HepG2 (cell line): ENCODE data around the gene RPA1. TPM values are rescaled to one million over a fixed set of nuclear protein-coding genes. Genes with fewer than 3 reads are reported as not detected.

Experiments used
- KDM3A ChIP-seq: IDR thresholded peaks from 2 replicates; pipeline ENCODE4 v1.6.1; 2018; ENCODE audit warnings: low read depth, missing compliant biosample characterization
- MAFF ChIP-seq: IDR thresholded peaks from 2 replicates; pipeline ENCODE4 v1.6.1; 2011; ENCODE audit warnings: low read depth, low read length, improper control_type of control experiment
- NCOA2 ChIP-seq: sonication (generic); formaldehyde crosslinking; IDR thresholded peaks from 2 replicates; pipeline ENCODE4 v1.8.0; 2022; ENCODE audit warnings: inconsistent platforms
- RBFOX2 ChIP-seq: fragments of 200-400 bp; formaldehyde crosslinking; IDR thresholded peaks from 2 replicates; pipeline ENCODE4 v1.6.1; 2017; ENCODE audit warnings: low read depth, mild to moderate bottlenecking, low read length
- RFXAP ChIP-seq: sonication (generic); formaldehyde crosslinking; IDR thresholded peaks from 2 replicates; pipeline ENCODE4 v1.4.0; 2020; ENCODE audit warnings: missing genetic modification reagents, borderline replicate concordance
- SOX5 ChIP-seq: IDR thresholded peaks from 2 replicates; pipeline ENCODE4 v1.6.1; 2016; ENCODE audit warnings: borderline replicate concordance
- TAF1 ChIP-seq: sonication (generic); formaldehyde crosslinking; IDR thresholded peaks from 2 replicates; pipeline ENCODE4 v1.4.0; 2020; ENCODE audit warnings: missing genetic modification reagents
- TCF7L2 ChIP-seq: IDR thresholded peaks from 2 replicates; pipeline ENCODE4 v1.6.1; 2011; ENCODE audit warnings: mild to moderate bottlenecking, low read depth, low read length, moderate library complexity
- ZFP82 ChIP-seq: sonication (generic); formaldehyde crosslinking; IDR thresholded peaks from 2 replicates; pipeline ENCODE4 v1.5.1; 2020; ENCODE audit warnings: mild to moderate bottlenecking, missing genetic modification reagents, borderline replicate concordance
- ZFYVE20 ChIP-seq: sonication (generic); formaldehyde crosslinking; IDR thresholded peaks from 2 replicates; pipeline ENCODE4 v1.8.0; 2023; ENCODE audit warnings: low read depth, mild to moderate bottlenecking, moderate library complexity, missing genetic modification reagents, borderline replicate concordance
- ZNF264 ChIP-seq: sonication (generic); formaldehyde crosslinking; IDR thresholded peaks from 2 replicates; pipeline ENCODE4 v1.4.0; 2020; ENCODE audit warnings: missing genetic modification reagents
- ZNF34 ChIP-seq: sonication (generic); formaldehyde crosslinking; IDR thresholded peaks from 2 replicates; pipeline ENCODE4 v1.4.0; 2020; ENCODE audit warnings: mild to moderate bottlenecking, missing genetic modification reagents, borderline replicate concordance
- ZNF343 ChIP-seq: sonication (generic); formaldehyde crosslinking; IDR thresholded peaks from 2 replicates; pipeline ENCODE4 v1.4.0; 2020; ENCODE audit warnings: mild to moderate bottlenecking, missing genetic modification reagents
- ZNF367 ChIP-seq: sonication (generic); formaldehyde crosslinking; IDR thresholded peaks from 2 replicates; pipeline ENCODE4 v1.4.0; 2020; ENCODE audit warnings: missing genetic modification reagents, borderline replicate concordance
- ZNF550 ChIP-seq: sonication (generic); formaldehyde crosslinking; IDR thresholded peaks from 2 replicates; pipeline ENCODE4 v1.4.0; 2020; ENCODE audit warnings: mild to moderate bottlenecking, missing genetic modification reagents, borderline replicate concordance
- ZNF878 ChIP-seq: sonication (generic); formaldehyde crosslinking; IDR thresholded peaks from 2 replicates; pipeline ENCODE4 v1.8.1; 2023; ENCODE audit warnings: mild to moderate bottlenecking, missing genetic modification reagents, moderate library complexity
- polyA plus RNA-seq, 8 experiments: library from polyadenylated mRNA; depleted of rRNA in 3 of 8; stranded (reverse) in 7 of 8; unstranded in 1 of 8; fragments of >200 nt; fragmentation: Illumina TruSeq in 4 of 8; extraction: Trizol in 4 of 8; gene quantifications; 2 replicates each; pipeline versions ENCODE4 v1.2.1 to v1.2.3, GENCODE V29; 2011 to 2016; ENCODE audit warnings: low read depth in 4 of 8, missing spikeins in 1 of 8, mixed read lengths in 1 of 8; ENCODE audit not compliant: insufficient read depth in 1 of 8
- total RNA-seq, 5 experiments: library from RNA; depleted of rRNA; stranded (reverse); fragments of >200 nt; fragmentation: Illumina TruSeq; extraction: Trizol; gene quantifications; 2 replicates each; pipeline ENCODE4 v1.2.3, GENCODE V29; 2016; ENCODE audit warnings: low read depth in 1 of 5
- TF ChIP-seq, protein P1 (sequence below): sonication (generic); formaldehyde crosslinking; IDR thresholded peaks from 2 replicates; pipeline ENCODE4 v1.4.0; 2020; ENCODE audit warnings: missing genetic modification reagents, mild to moderate bottlenecking, borderline replicate concordance
- TF ChIP-seq, protein P2 (sequence below): sonication (generic); formaldehyde crosslinking; IDR thresholded peaks from 2 replicates; pipeline ENCODE4 v1.4.0; 2020; ENCODE audit warnings: missing genetic modification reagents
- TF ChIP-seq, protein P3 (sequence below): IDR thresholded peaks from 2 replicates; pipeline ENCODE4 v1.6.1; 2016; ENCODE audit warnings: missing compliant biosample characterization, missing genetic modification reagents, borderline replicate concordance
- TF ChIP-seq, protein P4 (sequence below): IDR thresholded peaks from 2 replicates; pipeline ENCODE4 v1.6.1; 2018; ENCODE audit warnings: missing genetic modification reagents
- TF ChIP-seq, protein P5 (sequence below): sonication (generic); formaldehyde crosslinking; IDR thresholded peaks from 2 replicates; pipeline ENCODE4 v1.5.0; 2020; ENCODE audit warnings: missing genetic modification reagents

Gene RPA1
- total and polyA plus RNA-seq, 2 of the 13 experiments (the other 11 are each of a cell fraction or from before 2014, with no cell fraction given), result 13.9 to 37.6 TPM

DNA sequence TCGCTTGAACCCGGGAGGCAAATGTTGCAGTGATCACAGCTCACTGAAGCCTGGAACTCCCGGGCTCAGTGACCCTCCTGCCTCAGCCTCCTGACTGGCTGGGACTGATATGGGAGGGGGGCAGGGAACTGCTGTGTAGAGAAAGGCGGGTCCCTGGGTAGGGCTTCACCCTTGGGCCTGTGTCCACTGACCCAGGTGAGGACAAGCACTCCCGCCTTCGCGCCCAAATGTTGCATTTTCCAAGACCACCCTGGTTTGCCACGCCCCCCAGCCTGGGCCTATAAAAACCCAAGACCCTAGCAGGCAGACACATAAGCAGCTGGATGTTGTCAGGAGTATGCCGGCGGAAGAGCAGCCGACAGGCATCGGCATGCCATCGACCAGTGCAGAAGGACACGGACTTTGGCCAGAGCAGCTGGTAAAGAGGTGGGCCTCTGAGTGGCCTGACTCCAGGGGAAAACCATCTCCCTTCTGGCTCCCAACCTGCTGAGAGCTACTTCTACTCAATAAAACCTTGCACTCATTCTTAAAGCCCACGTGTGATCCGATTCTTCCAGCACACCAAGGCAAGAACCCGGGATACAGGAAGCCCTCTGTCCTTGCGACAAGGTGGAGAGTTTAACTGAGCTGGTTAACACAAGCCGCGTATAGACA, 19.2 kb upstream of the RPA1 start (continued):
- TF ChIP-seq, protein P1, sequence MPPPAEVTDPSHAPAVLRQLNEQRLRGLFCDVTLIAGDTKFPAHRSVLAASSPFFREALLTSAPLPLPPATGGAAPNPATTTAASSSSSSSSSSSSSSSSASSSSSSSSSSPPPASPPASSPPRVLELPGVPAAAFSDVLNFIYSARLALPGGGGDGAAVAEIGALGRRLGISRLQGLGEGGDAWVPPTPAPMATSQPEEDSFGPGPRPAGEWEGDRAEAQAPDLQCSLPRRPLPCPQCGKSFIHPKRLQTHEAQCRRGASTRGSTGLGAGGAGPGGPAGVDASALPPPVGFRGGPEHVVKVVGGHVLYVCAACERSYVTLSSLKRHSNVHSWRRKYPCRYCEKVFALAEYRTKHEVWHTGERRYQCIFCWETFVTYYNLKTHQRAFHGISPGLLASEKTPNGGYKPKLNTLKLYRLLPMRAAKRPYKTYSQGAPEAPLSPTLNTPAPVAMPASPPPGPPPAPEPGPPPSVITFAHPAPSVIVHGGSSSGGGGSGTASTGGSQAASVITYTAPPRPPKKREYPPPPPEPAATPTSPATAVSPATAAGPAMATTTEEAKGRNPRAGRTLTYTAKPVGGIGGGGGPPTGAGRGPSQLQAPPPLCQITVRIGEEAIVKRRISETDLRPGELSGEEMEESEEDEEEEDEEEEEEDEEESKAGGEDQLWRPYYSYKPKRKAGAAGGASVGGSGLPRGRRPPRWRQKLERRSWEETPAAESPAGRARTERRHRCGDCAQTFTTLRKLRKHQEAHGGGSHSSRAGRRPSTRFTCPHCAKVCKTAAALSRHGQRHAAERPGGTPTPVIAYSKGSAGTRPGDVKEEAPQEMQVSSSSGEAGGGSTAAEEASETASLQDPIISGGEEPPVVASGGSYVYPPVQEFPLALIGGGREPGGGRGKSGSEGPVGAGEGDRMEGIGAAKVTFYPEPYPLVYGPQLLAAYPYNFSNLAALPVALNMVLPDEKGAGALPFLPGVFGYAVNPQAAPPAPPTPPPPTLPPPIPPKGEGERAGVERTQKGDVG (CRISPR knock-in tag), result 0 out of 2 replicates have a peak, but pooled peaks have one; percentile 75
- TF ChIP-seq ZNF34 (CRISPR knock-in tag), result no peak
- peak; percentile 74 for TF ChIP-seq NCOA2
- TF ChIP-seq MAFF, result no peak
- no peak for TF ChIP-seq TCF7L2
- no peak for TF ChIP-seq ZNF367
- TF ChIP-seq RBFOX2, result peak; percentile 53; the same call in 1 of the 2 replicates
- TF ChIP-seq, protein P2, sequence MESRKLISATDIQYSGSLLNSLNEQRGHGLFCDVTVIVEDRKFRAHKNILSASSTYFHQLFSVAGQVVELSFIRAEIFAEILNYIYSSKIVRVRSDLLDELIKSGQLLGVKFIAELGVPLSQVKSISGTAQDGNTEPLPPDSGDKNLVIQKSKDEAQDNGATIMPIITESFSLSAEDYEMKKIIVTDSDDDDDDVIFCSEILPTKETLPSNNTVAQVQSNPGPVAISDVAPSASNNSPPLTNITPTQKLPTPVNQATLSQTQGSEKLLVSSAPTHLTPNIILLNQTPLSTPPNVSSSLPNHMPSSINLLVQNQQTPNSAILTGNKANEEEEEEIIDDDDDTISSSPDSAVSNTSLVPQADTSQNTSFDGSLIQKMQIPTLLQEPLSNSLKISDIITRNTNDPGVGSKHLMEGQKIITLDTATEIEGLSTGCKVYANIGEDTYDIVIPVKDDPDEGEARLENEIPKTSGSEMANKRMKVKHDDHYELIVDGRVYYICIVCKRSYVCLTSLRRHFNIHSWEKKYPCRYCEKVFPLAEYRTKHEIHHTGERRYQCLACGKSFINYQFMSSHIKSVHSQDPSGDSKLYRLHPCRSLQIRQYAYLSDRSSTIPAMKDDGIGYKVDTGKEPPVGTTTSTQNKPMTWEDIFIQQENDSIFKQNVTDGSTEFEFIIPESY, result no peak
- TF ChIP-seq TAF1 (CRISPR knock-in tag), result peak; percentile 56; the same call in 1 of the 2 replicates
- TF ChIP-seq SOX5, result peak; percentile 66; the same call in 1 of the 2 replicates
- TF ChIP-seq KDM3A, result no peak
- TF ChIP-seq ZNF878 (CRISPR knock-in tag), result peak; percentile 86; the same call in 1 of the 2 replicates
- TF ChIP-seq, protein P3, sequence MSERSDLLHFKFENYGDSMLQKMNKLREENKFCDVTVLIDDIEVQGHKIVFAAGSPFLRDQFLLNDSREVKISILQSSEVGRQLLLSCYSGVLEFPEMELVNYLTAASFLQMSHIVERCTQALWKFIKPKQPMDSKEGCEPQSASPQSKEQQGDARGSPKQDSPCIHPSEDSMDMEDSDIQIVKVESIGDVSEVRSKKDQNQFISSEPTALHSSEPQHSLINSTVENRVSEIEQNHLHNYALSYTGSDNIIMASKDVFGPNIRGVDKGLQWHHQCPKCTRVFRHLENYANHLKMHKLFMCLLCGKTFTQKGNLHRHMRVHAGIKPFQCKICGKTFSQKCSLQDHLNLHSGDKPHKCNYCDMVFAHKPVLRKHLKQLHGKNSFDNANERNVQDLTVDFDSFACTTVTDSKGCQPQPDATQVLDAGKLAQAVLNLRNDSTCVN (CRISPR knock-in tag), result no peak; the same call in 1 of the 2 replicates
- TF ChIP-seq ZNF264 (CRISPR knock-in tag), result peak; percentile 76; the same call in 1 of the 2 replicates
- TF ChIP-seq ZFYVE20 (CRISPR knock-in tag), result no peak
- TF ChIP-seq, protein P4, sequence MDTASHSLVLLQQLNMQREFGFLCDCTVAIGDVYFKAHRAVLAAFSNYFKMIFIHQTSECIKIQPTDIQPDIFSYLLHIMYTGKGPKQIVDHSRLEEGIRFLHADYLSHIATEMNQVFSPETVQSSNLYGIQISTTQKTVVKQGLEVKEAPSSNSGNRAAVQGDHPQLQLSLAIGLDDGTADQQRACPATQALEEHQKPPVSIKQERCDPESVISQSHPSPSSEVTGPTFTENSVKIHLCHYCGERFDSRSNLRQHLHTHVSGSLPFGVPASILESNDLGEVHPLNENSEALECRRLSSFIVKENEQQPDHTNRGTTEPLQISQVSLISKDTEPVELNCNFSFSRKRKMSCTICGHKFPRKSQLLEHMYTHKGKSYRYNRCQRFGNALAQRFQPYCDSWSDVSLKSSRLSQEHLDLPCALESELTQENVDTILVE (CRISPR knock-in tag), result no peak
- TF ChIP-seq, protein P5, sequence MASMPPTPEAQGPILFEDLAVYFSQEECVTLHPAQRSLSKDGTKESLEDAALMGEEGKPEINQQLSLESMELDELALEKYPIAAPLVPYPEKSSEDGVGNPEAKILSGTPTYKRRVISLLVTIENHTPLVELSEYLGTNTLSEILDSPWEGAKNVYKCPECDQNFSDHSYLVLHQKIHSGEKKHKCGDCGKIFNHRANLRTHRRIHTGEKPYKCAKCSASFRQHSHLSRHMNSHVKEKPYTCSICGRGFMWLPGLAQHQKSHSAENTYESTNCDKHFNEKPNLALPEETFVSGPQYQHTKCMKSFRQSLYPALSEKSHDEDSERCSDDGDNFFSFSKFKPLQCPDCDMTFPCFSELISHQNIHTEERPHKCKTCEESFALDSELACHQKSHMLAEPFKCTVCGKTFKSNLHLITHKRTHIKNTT, result no peak
- no peak for TF ChIP-seq ZNF550 (CRISPR knock-in tag)
- TF ChIP-seq RFXAP (CRISPR knock-in tag), result peak; percentile 64; the same call in 1 of the 2 replicates
- no peak for TF ChIP-seq ZNF343 (CRISPR knock-in tag)
- TF ChIP-seq ZFP82, result no peak
